GM12892 (cell line): ENCODE data around the gene TM2D1.

Experiments used
- POLR2A ChIP-seq: IDR thresholded peaks from 2 replicates; pipeline ENCODE4 v1.6.1; 2011; ENCODE audit warnings: low read depth, low read length, control low read depth
- POLR2AphosphoS5 ChIP-seq: IDR thresholded peaks from 2 replicates; pipeline ENCODE4 v1.6.1; 2011; ENCODE audit warnings: low read depth, low read length, control low read depth

- no peak for TF ChIP-seq POLR2A
- TF ChIP-seq POLR2AphosphoS5: no peak
Measured at GRCh38 chr1:61637470-61637869, 87.5 kb downstream of the TM2D1 start.
